Measurements from ENCODE around the gene GDF7.
A peak's percentile ranks its signal among the peaks of the same experiment; 100 is the strongest.

Gene GDF7

GRCh38 chr2:20624156-20624883, 42.6 kb upstream of the GDF7 start:
- DNase-seq (ENCODE audit: low read depth), result no peak
- TF ChIP-seq CTCF (IDR thresholded peaks at IDR 0.05; ENCODE audit: control insufficient read depth, extremely low read depth, insufficient read depth), result no peak
- H3K4me3 ChIP-seq (ENCODE audit: low read depth, low read length), result no peak overlapping the region

DNA sequence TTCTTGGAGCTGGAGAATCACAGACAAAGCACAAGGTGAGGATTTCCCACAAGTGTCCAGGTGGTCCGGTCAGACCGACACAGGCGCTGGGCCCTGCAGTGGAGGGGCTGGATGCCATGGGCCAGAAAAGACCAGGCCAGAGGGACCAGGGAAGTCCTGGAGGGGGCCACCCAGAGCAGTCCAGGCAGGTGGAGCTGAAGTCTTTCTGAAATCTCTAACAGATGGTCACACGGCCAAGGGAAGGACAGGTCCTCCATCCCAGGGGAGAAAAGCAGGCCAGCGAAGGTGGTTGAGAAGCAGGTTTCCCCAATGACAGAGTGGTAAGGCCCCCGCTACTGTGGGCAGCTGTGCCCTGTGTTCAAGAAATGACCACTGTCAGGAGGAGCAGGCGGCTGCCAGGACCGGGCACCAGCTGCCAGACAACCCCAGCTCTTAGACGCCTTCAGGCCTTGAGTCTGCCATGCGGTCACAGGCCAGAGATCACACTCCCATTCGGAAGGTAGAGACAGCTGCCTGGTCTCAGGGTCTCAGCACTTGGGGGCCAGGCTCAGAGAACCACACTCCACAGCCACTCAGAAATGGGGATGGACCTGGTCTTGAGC, 42.0 kb upstream of the GDF7 start:
- DNase-seq (ENCODE audit: low read depth), result no peak
- no peak for TF ChIP-seq CTCF (IDR thresholded peaks at IDR 0.05; ENCODE audit: control insufficient read depth, extremely low read depth, insufficient read depth)
- no peak overlapping the region for H3K4me3 ChIP-seq (ENCODE audit: low read depth, low read length)

DNA sequence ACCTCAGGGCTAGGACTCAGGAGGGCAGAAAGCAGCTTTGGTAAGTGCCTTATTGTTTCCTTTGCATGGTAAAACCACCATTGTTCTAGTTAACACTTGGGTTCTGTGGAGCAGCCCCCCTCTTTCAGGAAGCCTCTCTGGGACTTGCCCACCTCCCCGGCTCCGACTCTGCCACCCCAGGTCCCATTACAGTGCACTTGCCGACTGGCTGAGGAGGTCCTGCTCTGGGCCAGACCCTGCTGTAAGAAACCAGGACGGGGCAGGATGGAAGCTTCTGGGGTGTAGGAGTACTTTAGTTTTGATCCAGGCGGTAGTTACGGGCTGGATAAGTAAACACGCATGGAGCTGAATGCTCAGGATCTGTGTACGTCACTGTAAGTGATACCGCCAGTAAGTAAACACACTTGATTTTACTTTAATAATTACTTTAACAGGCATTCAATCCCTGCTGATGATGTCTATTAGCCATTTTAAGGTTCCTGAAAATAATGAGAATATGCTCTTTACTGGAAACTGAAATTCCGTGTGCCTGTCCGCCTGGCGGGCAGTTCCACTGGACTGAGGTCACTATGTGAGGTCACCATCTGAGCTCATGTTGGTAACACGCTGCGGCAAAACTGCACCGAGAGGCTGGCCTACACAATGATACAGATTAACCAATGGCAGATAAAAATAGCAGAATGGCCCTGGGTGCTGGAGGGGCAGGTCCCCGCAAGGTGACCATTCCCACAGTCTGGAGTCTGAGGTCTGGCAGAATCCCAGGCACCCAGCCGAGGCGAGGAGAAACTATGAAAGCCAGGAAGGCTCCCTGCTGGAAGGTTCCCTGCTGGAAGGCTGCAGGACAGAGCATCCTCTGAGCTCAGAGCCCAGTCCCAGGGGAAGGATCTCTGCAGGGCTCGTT, 41.2 kb upstream of the GDF7 start:
- peak; percentile 62 for DNase-seq (ENCODE audit: low read depth)
- no peak for TF ChIP-seq CTCF (IDR thresholded peaks at IDR 0.05; ENCODE audit: control insufficient read depth, extremely low read depth, insufficient read depth)

DNA sequence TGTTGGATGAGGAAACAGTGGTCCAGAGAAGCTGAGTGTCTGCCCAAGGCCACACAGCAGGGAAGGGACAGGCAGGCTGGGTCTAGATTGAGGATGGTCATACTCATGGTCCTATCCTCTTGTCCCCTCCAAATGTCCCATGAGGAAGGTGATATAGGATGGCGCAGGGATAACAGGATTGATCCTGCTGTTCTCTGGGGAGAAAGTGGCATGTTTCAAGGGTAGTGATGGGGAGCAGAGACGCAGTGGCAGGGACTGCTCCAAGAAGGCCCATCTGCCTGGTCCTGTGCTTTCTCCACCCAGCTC, 40.6 kb upstream of the GDF7 start:
- H3K4me3 ChIP-seq (ENCODE audit: low read depth, low read length), result no peak overlapping the region
- TF ChIP-seq CTCF (IDR thresholded peaks at IDR 0.05; ENCODE audit: control insufficient read depth, extremely low read depth, insufficient read depth), result no peak
- DNase-seq (ENCODE audit: low read depth), result no peak

More for the DNA sequence above, 41.2 kb upstream of the GDF7 start:
- H3K4me3 ChIP-seq (ENCODE audit: low read depth, low read length), result no peak overlapping the region

GRCh38 chr2:20626698-20627513, 40.0 kb upstream of the GDF7 start:
- no peak for DNase-seq (ENCODE audit: low read depth)
- TF ChIP-seq CTCF (IDR thresholded peaks at IDR 0.05; ENCODE audit: control insufficient read depth, extremely low read depth, insufficient read depth), result no peak
- no peak overlapping the region for H3K4me3 ChIP-seq (ENCODE audit: low read depth, low read length)

DNA sequence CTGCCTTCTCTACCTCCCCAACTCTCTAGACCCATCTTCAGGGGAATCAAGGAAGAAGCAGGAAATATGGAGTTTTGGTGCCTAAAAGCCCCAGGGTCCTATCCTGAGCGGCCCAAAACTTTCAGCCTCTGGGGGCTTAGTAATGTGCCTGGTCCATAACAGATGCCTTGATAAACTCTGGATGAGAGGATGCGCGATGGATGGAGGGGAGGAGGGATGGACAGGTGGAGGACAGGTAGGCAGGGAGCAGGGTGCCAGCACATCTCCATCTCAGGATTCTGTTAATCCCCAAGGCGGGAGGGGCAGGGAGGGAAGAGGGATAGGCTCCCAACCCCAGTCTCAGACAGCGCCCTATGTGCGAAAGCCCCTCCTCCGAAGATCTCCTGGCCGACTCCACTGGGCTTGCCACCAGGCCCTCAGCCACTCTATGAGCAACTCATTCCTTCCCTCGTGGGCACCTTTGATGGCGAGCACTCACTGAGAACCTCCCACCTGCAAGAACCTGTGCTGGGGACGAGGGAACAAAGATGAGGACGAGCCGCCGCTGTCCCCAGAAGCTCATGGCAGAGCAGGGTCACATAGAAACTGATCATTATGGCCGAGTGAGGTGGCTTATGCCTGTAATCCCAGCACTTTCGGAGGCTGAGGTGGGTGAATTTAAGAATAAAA, 39.1 kb upstream of the GDF7 start:
- no peak overlapping the region for H3K4me3 ChIP-seq (ENCODE audit: low read depth, low read length)
- DNase-seq (ENCODE audit: low read depth), result no peak
- no peak for TF ChIP-seq CTCF (IDR thresholded peaks at IDR 0.05; ENCODE audit: control insufficient read depth, extremely low read depth, insufficient read depth)
